HEK293 (cell line): ENCODE measurements around the gene FKBP5.
A peak's percentile ranks its signal among the peaks of the same experiment; 100 is the strongest.

Source experiments
- CTCF ChIA-PET: fragments of 350-600 bp; formaldehyde crosslinking; extraction: SDS; loops from one replicate; lab custom pipeline; 2021; ENCODE audit warnings: antibody characterized with exemption; lab: Yijun Ruan, JAX
- POLR2A ChIA-PET: fragments of 300-600 bp; formaldehyde crosslinking; extraction: SDS; loops from one replicate; lab custom pipeline; 2020; ENCODE audit warnings: antibody characterized with exemption, inconsistent platforms; lab: Yijun Ruan, JAX
- H3K27ac ChIP-seq: fragments of 200-500 bp; sonication (Bioruptor generic); 2 replicates; pipeline ENCODE4 v1.5.1; 2014; ENCODE audit warnings: low read depth, low read length, control low read depth, inconsistent platforms; ENCODE audit errors: extremely low read depth
- H3K36me3 ChIP-seq, 2 experiments: fragments of 200-500 bp in 1 of 2; sonication (Bioruptor generic) in 1 of 2; 1 replicate in 1 of 2; 2 replicates in 1 of 2; pipeline ENCODE4 v1.5.1; 2014 to 2017; ENCODE audit warnings: inconsistent platforms in 2 of 2, low read length in 2 of 2; ENCODE audit not compliant: control insufficient read depth in 2 of 2, insufficient read depth in 1 of 2
- H3K4me1 ChIP-seq: fragments of 200-500 bp; sonication (Bioruptor generic); 2 replicates; pipeline ENCODE4 v1.5.1; 2014; ENCODE audit warnings: mild to moderate bottlenecking, low read length, inconsistent platforms; ENCODE audit not compliant: control insufficient read depth, insufficient read depth
- H3K4me3 ChIP-seq: 2 replicates; pipeline ENCODE4 v1.5.1; 2011; ENCODE audit warnings: low read depth, mild to moderate bottlenecking, control low read depth, low read length, moderate library complexity
- H3K9me3 ChIP-seq: fragments of 200-500 bp; sonication (Bioruptor generic); 2 replicates; pipeline ENCODE4 v1.5.1; 2014; ENCODE audit warnings: low read depth, low read length, inconsistent platforms; ENCODE audit not compliant: control insufficient read depth, insufficient read depth
- HOXC10 ChIP-seq: sonication (generic); formaldehyde crosslinking; IDR thresholded peaks from 2 replicates; pipeline ENCODE4 v1.8.1; 2023; ENCODE audit warnings: mild to moderate bottlenecking, missing genetic modification reagents
- PRDM10 ChIP-seq: fragments of 450-650 bp; formaldehyde crosslinking; IDR thresholded peaks from 2 replicates; pipeline ENCODE4 v1.5.1; 2016; ENCODE audit warnings: missing biosample characterization, missing genetic modification characterization
- PRDM2 ChIP-seq: fragments of 450-650 bp; formaldehyde crosslinking; IDR thresholded peaks from 2 replicates; pipeline ENCODE4 v1.5.1; 2016; ENCODE audit warnings: missing biosample characterization, missing genetic modification characterization, borderline replicate concordance
- SP2 ChIP-seq: fragments of 450-650 bp; formaldehyde crosslinking; IDR thresholded peaks from 2 replicates; pipeline ENCODE4 v1.5.1; 2016; ENCODE audit warnings: missing biosample characterization, missing genetic modification characterization
- TRIM28 ChIP-seq: IDR thresholded peaks from 2 replicates; pipeline ENCODE4 v1.6.1; 2011; ENCODE audit warnings: low read length, control low read depth, borderline replicate concordance
- ZNF10 ChIP-seq: fragments of 450-650 bp; formaldehyde crosslinking; IDR thresholded peaks from 2 replicates; pipeline ENCODE4 v1.5.1; 2017; ENCODE audit warnings: missing biosample characterization, missing genetic modification characterization
- ZNF148 ChIP-seq: fragments of 450-650 bp; formaldehyde crosslinking; IDR thresholded peaks from 2 replicates; pipeline ENCODE4 v1.5.0; 2017; ENCODE audit warnings: missing biosample characterization, missing genetic modification characterization, borderline replicate concordance
- ZNF335 ChIP-seq: fragments of 450-650 bp; formaldehyde crosslinking; conservative IDR thresholded peaks from 2 replicates; pipeline ENCODE4 v1.5.1; 2016; ENCODE audit warnings: missing biosample characterization, missing genetic modification characterization
- ZNF398 ChIP-seq: fragments of 450-650 bp; formaldehyde crosslinking; IDR thresholded peaks from 2 replicates; pipeline ENCODE4 v1.5.1; 2017; ENCODE audit warnings: missing biosample characterization, missing genetic modification characterization
- ZNF449 ChIP-seq: fragments of 450-650 bp; formaldehyde crosslinking; IDR thresholded peaks from 2 replicates; pipeline ENCODE4 v1.5.1; 2017; ENCODE audit warnings: missing biosample characterization, mild to moderate bottlenecking, missing genetic modification characterization, moderate library complexity
- ZNF488 ChIP-seq: fragments of 450-650 bp; formaldehyde crosslinking; IDR thresholded peaks from 2 replicates; pipeline ENCODE4 v1.5.1; 2016; ENCODE audit warnings: missing biosample characterization, missing genetic modification characterization

FKBP5 gene

GRCh38 chr6:35719404-35719829, 30.7 kb upstream of the FKBP5 start (continued):
- no peak for TF ChIP-seq ZNF488 (tag by site-specific recombination)

GRCh38 chr6:35718911-35719381, 30.2 kb upstream of the FKBP5 start:
- POLR2A ChIA-PET: no interaction called here
- Histone ChIP-seq H3K36me3 (no peaks in the 10 kb centered on the region), H3K4me1 (0 out of 2 replicates have a peak, but pooled peaks cover 5% of the 10 kb centered on the region), H3K27ac (no peak overlapping the region), H3K4me3 (no peak overlapping the region), H3K9me3 (no peaks in the 10 kb centered on the region)
- CTCF ChIA-PET: interaction anchor here (0.7 kb wide), 1 partner anchor 17 kb away, joined by 3 read pairs; no protein-coding TSS in a partner anchor
- TF ChIP-seq SP2 (tag by site-specific recombination): peak; percentile 38
- TF ChIP-seq ZNF398 (tag by site-specific recombination): 0 out of 2 replicates have a peak, but pooled peaks have one; percentile 15
- TF ChIP-seq ZNF335 (tag by site-specific recombination): peak; percentile 33; the same call in 1 of the 2 replicates
- TF ChIP-seq ZNF10 (tag by site-specific recombination): no peak
- peak; percentile 26; the same call in 1 of the 2 replicates for TF ChIP-seq ZNF449 (tag by site-specific recombination)
- peak; percentile 77 for TF ChIP-seq TRIM28
- TF ChIP-seq PRDM10: peak; percentile 33; the same call in 1 of the 2 replicates
- TF ChIP-seq PRDM2 (tag by site-specific recombination): no peak
- TF ChIP-seq ZNF148 (tag by site-specific recombination): no peak
- TF ChIP-seq HOXC10 (CRISPR knock-in tag): no peak
